ENCODE results near the gene FDX2. TPM values are rescaled to one million over a fixed set of nuclear protein-coding genes. Genes with fewer than 3 reads are reported as not detected.

The FDX2 gene
- total and polyA plus RNA-seq, 9 donors: 2.5 to 23.6 (median 13.2) TPM

DNA sequence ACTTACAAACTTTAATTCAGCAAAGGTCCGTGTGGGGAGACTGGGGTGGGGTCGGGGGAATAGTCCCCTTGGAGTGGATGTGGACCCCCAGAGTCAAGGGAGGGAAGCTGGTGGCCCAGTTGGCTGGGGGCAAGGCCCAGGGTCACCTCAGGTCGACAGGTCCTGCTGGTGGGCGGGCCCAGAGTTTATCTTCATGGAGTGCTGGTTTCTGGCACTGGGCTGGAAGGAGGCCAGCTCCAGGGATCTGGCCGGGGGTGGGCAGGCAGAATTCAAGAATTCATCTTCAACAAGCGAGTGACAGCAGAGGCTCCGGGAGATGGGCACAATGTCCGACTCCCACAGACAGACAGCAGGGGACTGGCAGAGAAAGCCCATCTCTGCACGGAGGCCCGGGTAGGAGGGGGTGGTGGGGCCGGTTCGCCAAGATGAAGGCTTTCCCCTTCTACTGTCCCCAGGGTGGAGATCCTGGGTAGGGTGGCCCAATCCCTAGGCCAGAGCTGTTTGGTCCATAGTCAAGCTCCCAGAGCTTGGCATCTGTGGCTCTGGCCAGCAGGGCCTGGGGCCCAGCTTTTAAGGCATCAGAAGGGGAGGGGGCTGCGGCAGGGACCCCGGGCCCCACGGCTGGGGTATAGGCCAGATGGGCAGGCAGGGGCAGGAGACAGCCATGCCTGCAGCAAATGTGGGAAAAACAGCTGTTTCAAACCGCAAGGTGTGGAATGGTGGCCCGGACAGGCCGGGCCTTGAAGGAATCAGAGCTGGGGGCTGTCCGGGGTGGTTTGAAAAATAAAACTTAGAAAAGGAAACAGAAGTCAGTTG is 622 bp upstream of the FDX2 start:
- no peak for DNase-seq
- H3K36me3 ChIP-seq: no peaks in the 10 kb centered on the region
- no peaks in the 10 kb centered on the region for H3K9me3 ChIP-seq
- no peaks in the 10 kb centered on the region for H3K27me3 ChIP-seq
- H3K4me1 ChIP-seq (ENCODE audit: insufficient read depth): peaks cover 3% of the 10 kb centered on the region
- TF ChIP-seq EP300 (IDR thresholded peaks at IDR 0.05) (no peak), POLR2A (IDR thresholded peaks at IDR 0.05) (no peak), CTCF (IDR thresholded peaks at IDR 0.05) (no peak)
- intact Hi-C loops (cut with DNase I): no loop called here
- no peak overlapping the region for H3K27ac ChIP-seq
- no peak overlapping the region for H3K4me3 ChIP-seq
- WGBS, 3 donors: 50 to 60% (median 52%) methylated on average over 18 to 19 of the region's 19 CpGs

- DNase-seq: no peak
- no peak for TF ChIP-seq POLR2A (IDR thresholded peaks at IDR 0.05)
Observed at GRCh38 chr19:10309423-10309822, 6.4 kb downstream of the FDX2 start, which contains the start of gene ZGLP1. Gene ZGLP1, minus strand, starts transcription at chr19:10309815.

GRCh38 chr19:10306327-10306726 is 9.5 kb downstream of the FDX2 start:
- WGBS, 3 donors: 87 to 92% (median 91%) methylated on average over 5 of the region's 5 CpGs
- intact Hi-C loops (cut with DNase I): no loop called here
- H3K4me3 ChIP-seq: no peak overlapping the region
- no peaks in the 10 kb centered on the region for H3K27me3 ChIP-seq
- no peaks in the 10 kb centered on the region for H3K9me3 ChIP-seq
- TF ChIP-seq POLR2A (IDR thresholded peaks at IDR 0.05) (no peak), CTCF (IDR thresholded peaks at IDR 0.05) (no peak), EP300 (IDR thresholded peaks at IDR 0.05) (no peak)
- no peak for DNase-seq
- no peaks in the 10 kb centered on the region for H3K4me1 ChIP-seq (ENCODE audit: insufficient read depth)
- no peak overlapping the region for H3K27ac ChIP-seq
- no peaks in the 10 kb centered on the region for H3K36me3 ChIP-seq

More at GRCh38 chr19:10309423-10309822, 6.4 kb downstream of the FDX2 start, which contains the start of gene ZGLP1:
- no peak within 1 kb of the TSS for H3K4me3 ChIP-seq
- H3K9me3 ChIP-seq: no peaks in the 10 kb centered on the region
- 88 to 89% (median 88%) methylated on average over 24 of the region's 24 CpGs for WGBS, 3 donors
- intact Hi-C loops (cut with DNase I): no loop called here
- no peaks in the 10 kb centered on the region for H3K27me3 ChIP-seq
- H3K36me3 ChIP-seq: no peaks in the 10 kb centered on the region
- H3K4me1 ChIP-seq (ENCODE audit: insufficient read depth): no peaks in the 10 kb centered on the region
- H3K27ac ChIP-seq: no peak within 1 kb of the TSS

GRCh38 chr19:10305139-10305806 is 10.5 kb downstream of the FDX2 start:
- Histone ChIP-seq H3K9me3 (no peaks in the 10 kb centered on the region), H3K4me3 (no peak overlapping the region), H3K27ac (no peak overlapping the region), H3K27me3 (no peaks in the 10 kb centered on the region), H3K4me1 (ENCODE audit: insufficient read depth) (no peaks in the 10 kb centered on the region), H3K36me3 (no peaks in the 10 kb centered on the region)
- TF ChIP-seq CTCF (IDR thresholded peaks at IDR 0.05): no peak
- no peak for TF ChIP-seq EP300 (IDR thresholded peaks at IDR 0.05)
- no peak for TF ChIP-seq POLR2A (IDR thresholded peaks at IDR 0.05)
- DNase-seq: no peak
- 70 to 75% (median 72%) methylated on average over 17 of the region's 17 CpGs for WGBS, 3 donors
- intact Hi-C loops (cut with DNase I): no loop called here

All from ovary (tissue), 9 donors.